CD4-positive, alpha-beta T cell treated with Interleukin-4 for 1 hour (primary cell): ENCODE results near the gene SNX12.
"Not testable (repeated sequence)": the region's sequence is repeated elsewhere in the genome, so short reads cannot be mapped to it uniquely, and the experiment has no call there.

Source experiments
- DNase-seq, 2 donors: peaks; one replicate each; pipeline ENCODE4 v3.0.0-alpha.2; 2020 to 2022

SNX12 gene

GRCh38 chrX:71085900-71086299 lies 17.8 kb upstream of the SNX12 start:
- DNase-seq: no peak

GRCh38 chrX:71082822-71083221 lies 14.7 kb upstream of the SNX12 start:
- DNase-seq: no peak

- no peak for DNase-seq
Observed at GRCh38 chrX:71082124-71082647, 14.1 kb upstream of the SNX12 start.

GRCh38 chrX:71081330-71082123 lies 13.4 kb upstream of the SNX12 start:
- no peak for DNase-seq

- no peak for DNase-seq
Observed at GRCh38 chrX:71070531-71070930, 2.4 kb upstream of the SNX12 start.

- no peak for DNase-seq
Observed at GRCh38 chrX:71067712-71068043, 456 bp downstream of the SNX12 start.

GRCh38 chrX:71067089-71067488 lies 1.0 kb downstream of the SNX12 start:
- no peak for DNase-seq

GRCh38 chrX:71060127-71060526 lies 8.0 kb downstream of the SNX12 start:
- no peak for DNase-seq

GRCh38 chrX:71057848-71058530 lies 10.1 kb downstream of the SNX12 start:
- no peak for DNase-seq

GRCh38 chrX:71056867-71057266 lies 11.3 kb downstream of the SNX12 start:
- DNase-seq: no peak

- peak; percentile 24 to 27 for DNase-seq
Observed at GRCh38 chrX:71053217-71053621, 14.9 kb downstream of the SNX12 start.

GRCh38 chrX:71052721-71053120 lies 15.4 kb downstream of the SNX12 start:
- DNase-seq: no peak

GRCh38 chrX:71047891-71048290 lies 20.2 kb downstream of the SNX12 start:
- not testable (repeated sequence) for DNase-seq

GRCh38 chrX:71017396-71017939 lies 50.7 kb downstream of the SNX12 start:
- no peak for DNase-seq
